Astrocyte (in vitro differentiated cells and primary cell): ENCODE results near the gene PNPLA3.

Source experiments
- EZH2 ChIP-seq: IDR thresholded peaks from 2 replicates; pipeline ENCODE4 v1.6.1; 2012; ENCODE audit warnings: mild to moderate bottlenecking, low read length, inconsistent platforms; ENCODE audit not compliant: insufficient read depth
- TF ChIP-seq, protein P1 (sequence below): IDR thresholded peaks from 2 replicates; pipeline ENCODE4 v1.5.1; 2011; ENCODE audit warnings: low read depth, mild to moderate bottlenecking, inconsistent platforms, low read length, moderate library complexity; ENCODE audit not compliant: insufficient read depth

DNA sequence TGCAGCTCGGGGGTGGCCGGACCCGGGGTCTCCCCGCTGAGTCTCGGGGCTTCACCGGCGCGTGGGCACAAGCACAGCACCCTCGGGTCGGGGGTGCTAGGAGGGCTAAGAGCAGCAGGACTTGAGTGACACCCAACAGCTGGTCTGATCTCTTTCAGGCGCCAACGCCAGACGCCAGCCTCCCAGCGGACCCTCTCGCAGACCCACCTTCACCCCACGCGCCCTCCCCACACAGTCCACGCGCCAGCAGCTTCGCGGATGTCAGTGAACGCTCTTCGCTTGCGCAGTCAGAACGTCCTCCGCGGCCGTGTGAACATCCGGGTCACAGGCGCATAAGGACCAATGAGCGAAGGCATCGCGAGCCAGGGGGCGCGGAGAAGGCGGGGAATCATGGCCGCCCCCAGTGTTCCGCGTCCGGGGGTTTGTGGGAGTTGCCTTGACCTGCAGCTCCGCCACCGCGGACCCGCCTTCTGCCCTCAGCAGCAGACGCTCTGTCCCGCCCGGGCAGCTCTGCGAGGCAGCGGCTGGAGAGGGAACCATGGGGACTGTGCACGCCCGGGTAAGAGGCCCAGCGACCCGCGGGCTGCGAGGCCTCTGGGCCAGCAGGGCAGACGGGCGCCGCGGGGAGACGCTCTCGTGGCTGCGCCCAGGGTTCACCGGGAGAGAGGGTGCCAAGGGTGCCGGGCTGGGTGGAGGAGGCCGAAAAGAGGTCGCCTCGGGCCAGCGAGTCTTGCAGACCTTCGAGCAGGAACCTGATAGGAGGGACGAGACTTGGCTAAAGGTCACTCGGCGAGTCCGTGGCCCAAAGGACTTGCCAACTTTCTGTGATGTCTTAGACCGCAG, 31.7 kb downstream of the PNPLA3 start, which contains the start of gene SAMM50:
- TF ChIP-seq, protein P1, sequence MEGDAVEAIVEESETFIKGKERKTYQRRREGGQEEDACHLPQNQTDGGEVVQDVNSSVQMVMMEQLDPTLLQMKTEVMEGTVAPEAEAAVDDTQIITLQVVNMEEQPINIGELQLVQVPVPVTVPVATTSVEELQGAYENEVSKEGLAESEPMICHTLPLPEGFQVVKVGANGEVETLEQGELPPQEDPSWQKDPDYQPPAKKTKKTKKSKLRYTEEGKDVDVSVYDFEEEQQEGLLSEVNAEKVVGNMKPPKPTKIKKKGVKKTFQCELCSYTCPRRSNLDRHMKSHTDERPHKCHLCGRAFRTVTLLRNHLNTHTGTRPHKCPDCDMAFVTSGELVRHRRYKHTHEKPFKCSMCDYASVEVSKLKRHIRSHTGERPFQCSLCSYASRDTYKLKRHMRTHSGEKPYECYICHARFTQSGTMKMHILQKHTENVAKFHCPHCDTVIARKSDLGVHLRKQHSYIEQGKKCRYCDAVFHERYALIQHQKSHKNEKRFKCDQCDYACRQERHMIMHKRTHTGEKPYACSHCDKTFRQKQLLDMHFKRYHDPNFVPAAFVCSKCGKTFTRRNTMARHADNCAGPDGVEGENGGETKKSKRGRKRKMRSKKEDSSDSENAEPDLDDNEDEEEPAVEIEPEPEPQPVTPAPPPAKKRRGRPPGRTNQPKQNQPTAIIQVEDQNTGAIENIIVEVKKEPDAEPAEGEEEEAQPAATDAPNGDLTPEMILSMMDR, result no peak
- TF ChIP-seq EZH2, result no peak
